HG03039 (cell line): ENCODE results near the gene SLC2A5.

Source experiments
- ATAC-seq: cut with Tn5 transposase; IDR thresholded peaks from one replicate; pipeline ENCODE4 v1.9.1; 2021; ENCODE audit warnings: mild to moderate bottlenecking, moderate library complexity; ENCODE audit not compliant: unreplicated experiment

Gene SLC2A5

DNA sequence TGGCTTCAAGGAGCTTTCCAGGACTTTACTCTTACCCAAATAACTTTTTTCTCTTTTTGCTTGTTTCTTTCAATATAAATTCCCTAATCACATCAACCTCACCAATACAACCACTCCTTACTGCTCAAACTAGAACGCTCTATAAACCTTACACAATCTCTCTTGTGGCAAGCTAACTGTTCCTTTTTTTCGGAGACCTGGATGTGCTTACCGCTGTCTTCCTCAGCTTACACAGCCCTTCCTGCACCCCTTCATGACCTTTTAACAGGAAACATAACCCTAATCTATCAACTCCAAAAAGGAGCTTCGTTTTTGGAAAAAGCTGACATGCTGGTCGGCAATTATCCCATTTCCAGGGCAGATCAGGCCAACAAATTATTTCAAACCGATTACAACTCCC, 24.1 kb upstream of the SLC2A5 start:
- ATAC-seq, result no peak

- ATAC-seq, result no peak
Measured at GRCh38 chr1:9093091-9093490, 23.7 kb upstream of the SLC2A5 start.

- no peak for ATAC-seq
Measured at GRCh38 chr1:9088807-9089206, 19.4 kb upstream of the SLC2A5 start.

GRCh38 chr1:9087411-9088125, 18.1 kb upstream of the SLC2A5 start:
- ATAC-seq, result no peak

DNA sequence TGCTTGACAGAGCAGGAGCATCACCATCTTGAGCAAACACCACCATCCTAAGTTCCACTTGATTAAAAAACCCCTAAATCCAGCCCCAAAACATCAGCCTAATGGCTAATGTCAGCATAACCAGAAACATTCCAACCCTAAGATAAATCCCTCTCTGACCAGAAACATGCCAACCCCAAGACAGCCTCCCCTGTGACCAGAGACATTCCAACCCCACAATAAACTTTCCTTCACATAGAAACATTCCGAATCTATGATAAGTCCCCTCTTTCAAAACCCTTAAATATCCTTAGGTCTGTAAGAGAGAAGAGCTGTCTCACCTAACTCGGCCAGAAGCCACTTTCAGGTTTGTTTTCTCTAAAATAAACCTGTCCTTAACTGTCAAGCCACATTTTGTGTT, 17.4 kb upstream of the SLC2A5 start:
- ATAC-seq, result no peak

GRCh38 chr1:9086045-9086444, 16.6 kb upstream of the SLC2A5 start:
- no peak for ATAC-seq

DNA sequence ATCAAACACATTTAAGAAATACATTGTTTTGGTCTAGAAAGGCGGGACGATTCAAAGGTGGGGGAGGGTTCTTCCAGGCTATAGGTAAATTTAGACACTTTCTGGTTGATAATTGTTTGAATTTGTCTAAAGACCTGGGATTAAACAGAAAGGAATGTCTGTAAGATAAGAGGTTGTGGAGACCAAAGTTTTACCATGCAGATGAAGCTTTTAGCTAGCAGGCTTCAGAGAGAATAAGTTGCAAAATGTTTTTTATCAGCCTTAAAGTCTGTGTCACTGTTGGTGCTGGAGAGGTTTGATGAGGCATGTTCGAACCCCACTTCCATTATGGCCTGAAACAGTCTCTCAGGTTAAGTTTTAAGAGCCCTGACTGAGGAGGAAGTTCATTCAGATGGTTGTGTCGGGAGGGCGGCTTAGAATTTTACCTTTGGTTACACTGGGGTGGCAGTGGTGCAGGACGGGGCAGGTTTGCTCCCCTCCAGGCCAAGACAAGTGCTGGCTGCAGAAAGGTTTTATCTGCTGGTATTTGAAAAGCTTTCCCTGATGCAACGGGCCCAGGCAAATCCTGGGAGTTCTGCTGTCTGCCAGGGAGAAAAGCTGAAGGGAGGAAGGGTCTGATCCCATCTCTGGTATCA, 16.0 kb upstream of the SLC2A5 start:
- no peak for ATAC-seq

DNA sequence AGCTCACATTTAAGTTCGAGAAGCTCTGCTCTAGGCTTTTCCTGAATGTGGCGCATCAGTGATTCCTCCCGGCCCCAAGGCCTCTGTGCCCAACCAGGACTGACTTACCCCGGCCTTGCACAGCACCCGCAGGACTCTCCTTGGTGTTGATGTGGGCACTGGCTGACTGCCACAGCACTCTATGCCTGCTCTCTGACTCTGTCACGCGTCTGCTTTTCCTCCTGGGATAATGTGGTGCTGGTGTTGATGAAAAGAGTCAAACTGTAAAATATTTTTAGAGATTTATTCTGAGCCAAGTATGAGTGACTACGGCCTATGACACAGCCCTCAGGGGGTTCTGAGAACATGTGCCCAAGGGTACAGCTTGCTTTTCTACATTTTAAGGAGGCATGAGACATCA, 15.5 kb upstream of the SLC2A5 start:
- ATAC-seq, result no peak

- no peak for ATAC-seq
Measured at GRCh38 chr1:9081473-9081872, 12.0 kb upstream of the SLC2A5 start.

DNA sequence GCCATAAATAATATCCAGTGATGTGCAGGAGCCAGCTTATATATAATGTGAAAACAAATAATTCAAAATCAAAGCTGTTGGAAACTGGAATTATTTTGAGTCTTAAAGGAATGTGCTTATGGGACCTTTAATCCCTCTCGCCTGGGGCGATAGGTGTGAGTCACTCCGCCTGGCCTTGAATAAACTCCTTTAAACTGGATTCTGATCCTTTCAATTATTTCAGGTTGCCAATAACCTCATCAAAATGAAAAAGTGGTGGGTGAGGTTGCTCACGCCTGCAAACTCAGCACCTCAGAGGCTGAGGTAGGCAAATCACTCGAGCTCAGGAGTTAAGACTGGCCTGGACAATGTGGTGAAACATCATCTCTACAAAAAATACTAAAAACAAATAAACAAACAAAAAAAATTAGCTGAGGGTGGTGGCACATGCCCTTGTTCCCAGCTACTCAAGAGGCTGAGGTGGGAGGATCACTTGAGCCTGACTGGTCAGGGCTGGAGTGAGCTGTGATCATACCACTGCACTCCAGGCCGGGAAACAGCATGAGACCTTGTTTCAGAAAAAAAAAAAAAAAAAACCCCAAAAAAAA, 11.4 kb upstream of the SLC2A5 start:
- no peak for ATAC-seq

GRCh38 chr1:9079988-9080704, 10.7 kb upstream of the SLC2A5 start:
- ATAC-seq, result no peak

- ATAC-seq, result no peak
Measured at GRCh38 chr1:9078752-9079500, 9.5 kb upstream of the SLC2A5 start.

- ATAC-seq, result peak; percentile 34
Measured at GRCh38 chr1:9078015-9078751, 8.7 kb upstream of the SLC2A5 start.

DNA sequence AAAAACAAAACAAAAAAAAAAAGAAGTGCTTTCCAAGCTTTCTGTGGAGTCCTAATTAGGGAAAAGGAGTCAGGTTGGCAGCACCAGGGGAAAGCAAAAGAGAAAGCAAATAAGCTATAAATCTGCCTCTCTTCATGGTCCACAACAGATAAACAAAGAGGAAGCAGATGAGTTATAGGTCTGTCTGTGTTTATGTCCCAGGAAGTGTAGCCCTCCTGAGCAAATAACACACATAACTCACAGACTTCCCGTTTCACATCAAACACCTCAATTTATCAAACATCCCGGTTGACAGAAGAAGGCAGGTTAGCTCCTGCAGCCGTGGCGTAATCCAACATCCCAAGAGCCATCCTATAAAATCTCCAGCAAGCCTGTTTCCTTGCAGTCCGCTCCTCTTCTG, 5.6 kb upstream of the SLC2A5 start:
- ATAC-seq, result no peak

DNA sequence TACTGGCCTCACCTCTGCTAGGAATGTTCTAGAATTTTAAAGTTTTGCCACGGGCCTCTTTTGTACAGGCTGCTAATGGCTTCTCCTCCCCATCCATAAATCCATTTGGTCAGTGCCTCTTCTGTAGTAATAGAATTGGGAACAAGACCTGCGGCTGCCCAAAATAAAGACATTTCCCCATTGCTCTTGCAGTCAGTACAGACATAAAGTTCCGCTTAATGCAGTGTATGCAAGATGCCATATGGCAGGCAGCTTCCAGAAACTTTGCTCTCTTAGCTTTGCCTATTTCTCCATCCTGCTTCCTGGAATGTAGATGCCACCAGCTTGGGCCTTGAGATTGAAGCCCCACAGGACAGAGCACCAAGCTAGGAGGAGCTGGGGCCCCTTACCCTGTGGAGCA, 3.7 kb upstream of the SLC2A5 start:
- no peak for ATAC-seq

DNA sequence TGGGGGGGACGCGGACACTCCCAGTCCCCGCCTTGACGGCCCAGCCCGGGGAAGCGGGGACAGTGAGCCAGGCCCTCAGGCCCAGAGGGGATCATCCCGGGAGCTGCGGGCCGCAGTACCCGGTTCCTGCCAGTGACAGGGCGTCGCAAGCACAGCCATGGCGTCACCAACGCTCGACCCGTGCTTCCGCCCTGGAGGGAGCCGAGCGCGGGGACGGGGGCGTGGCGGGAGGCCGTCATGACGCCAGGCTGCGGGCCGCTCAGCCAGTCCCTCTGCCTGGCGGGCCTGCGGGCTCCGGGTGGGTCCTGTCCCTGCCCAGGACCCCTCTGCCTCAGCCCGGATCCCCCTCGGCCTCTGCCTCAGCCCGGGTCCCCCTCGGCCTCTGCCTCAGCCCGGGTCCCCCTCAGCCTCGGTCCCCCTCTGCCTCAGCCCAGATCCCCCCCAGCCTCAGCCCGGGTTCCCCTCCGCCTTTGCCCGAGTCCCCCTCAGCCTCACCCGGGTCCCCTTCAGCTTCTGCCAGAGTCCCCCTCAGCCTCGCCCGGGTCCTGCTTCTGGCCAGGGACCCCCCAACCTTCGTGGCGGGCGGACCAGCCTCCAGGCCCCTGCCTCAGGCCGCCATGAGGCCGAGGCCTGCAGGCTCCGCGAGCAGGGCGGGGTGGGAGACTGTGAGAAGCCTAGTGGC, 2.3 kb upstream of the SLC2A5 start:
- no peak for ATAC-seq

GRCh38 chr1:9070486-9070885, 1.1 kb upstream of the SLC2A5 start:
- ATAC-seq, result no peak

DNA sequence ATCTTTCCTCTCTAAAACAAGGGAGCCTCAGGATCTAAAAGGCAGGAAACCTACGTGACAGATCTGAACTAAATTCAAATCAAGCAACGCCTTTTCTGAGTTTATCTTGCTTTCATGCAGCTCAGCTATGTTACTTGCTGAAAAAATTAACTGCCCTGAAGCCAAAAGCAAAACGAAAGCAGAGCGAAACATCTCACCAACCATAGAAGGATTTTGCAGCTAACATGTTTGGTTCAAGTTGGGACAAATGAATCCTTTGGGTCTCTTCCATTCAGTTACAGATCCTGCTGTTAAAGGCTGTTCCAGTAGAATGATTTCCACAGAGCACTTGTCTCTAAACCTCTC, 482 bp downstream of the SLC2A5 start:
- ATAC-seq, result no peak

DNA sequence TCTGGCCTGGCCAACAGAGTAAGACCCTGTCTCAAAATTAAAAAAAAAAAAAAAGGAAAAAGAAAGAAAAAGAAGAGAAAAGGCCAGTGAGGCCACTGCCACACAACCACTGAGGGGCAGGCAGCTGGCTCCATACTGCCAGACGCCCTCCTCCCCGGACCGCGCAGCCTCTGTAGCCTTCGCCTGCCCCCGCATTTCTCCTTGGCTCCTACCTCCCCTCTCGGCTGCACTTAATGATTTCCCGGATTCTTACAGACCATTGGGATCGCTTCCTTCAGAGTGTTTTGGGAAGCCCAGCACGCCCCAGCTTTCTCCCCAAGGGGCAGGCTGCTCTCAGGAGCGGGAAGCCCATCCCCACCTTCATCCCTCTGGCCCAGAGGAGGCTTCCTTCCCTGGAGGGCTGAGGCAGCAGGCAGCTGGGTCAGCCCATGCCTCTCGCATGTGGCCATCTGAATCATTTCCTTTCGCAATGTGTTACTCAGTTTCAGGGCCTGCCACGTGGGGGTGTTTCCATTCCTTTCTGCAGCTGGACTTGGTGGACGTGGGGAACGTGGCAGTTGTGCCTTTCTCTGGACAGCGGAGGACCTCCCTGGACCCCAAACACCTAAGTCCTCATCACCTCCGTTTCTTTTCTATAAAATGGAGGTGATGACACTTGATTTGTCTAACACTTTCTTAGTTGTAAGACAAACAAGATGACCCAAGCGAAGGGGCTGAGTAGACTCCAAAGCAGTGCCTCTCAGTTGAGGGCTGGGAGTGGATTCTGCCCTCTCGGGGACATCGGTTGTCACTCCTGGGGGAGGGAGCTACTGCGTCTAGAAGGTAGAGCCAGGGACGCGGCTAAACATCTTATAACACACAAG, 2.3 kb downstream of the SLC2A5 start:
- ATAC-seq, result no peak
